OCI-LY1 (cell line): ENCODE data around the gene EFNB2.

Source experiments
- EZH2 ChIP-seq: fragments of 200-600 bp; sonication (generic), shearing (Covaris generic); IDR thresholded peaks from 2 replicates; pipeline ENCODE4 v1.8.0; 2017; ENCODE audit warnings: borderline replicate concordance, mixed run types, mild to moderate bottlenecking, antibody characterized with exemption, low read length, moderate library complexity, mixed read lengths
- TF ChIP-seq, protein P1 (sequence below): fragments of 200-600 bp; sonication (generic), shearing (Covaris generic); IDR thresholded peaks from 2 replicates; pipeline ENCODE4 v1.5.1; 2017; ENCODE audit warnings: mild to moderate bottlenecking, antibody characterized with exemption, low read length, moderate library complexity, mixed read lengths

- TF ChIP-seq EZH2: no peak
- TF ChIP-seq, protein P1, sequence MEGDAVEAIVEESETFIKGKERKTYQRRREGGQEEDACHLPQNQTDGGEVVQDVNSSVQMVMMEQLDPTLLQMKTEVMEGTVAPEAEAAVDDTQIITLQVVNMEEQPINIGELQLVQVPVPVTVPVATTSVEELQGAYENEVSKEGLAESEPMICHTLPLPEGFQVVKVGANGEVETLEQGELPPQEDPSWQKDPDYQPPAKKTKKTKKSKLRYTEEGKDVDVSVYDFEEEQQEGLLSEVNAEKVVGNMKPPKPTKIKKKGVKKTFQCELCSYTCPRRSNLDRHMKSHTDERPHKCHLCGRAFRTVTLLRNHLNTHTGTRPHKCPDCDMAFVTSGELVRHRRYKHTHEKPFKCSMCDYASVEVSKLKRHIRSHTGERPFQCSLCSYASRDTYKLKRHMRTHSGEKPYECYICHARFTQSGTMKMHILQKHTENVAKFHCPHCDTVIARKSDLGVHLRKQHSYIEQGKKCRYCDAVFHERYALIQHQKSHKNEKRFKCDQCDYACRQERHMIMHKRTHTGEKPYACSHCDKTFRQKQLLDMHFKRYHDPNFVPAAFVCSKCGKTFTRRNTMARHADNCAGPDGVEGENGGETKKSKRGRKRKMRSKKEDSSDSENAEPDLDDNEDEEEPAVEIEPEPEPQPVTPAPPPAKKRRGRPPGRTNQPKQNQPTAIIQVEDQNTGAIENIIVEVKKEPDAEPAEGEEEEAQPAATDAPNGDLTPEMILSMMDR: no peak
These were observed 32.2 kb upstream of the EFNB2 start, which contains the start of gene ARGLU1 for GRCh38 chr13:106567474-106568298.
